Activated CD8-positive, alpha-beta T cell treated with anti-CD3 and anti-CD28 coated beads for 36 hours (primary cell): ENCODE measurements around the gene PTPRN. TPM values are rescaled to one million over a fixed set of nuclear protein-coding genes. Genes with fewer than 3 reads are reported as not detected.

Source experiments
- ATAC-seq: fragments of 200-7000 bp; cut with Tn5 transposase; one replicate; pipeline ENCODE4 v1.10.0; 2021; ENCODE audit warnings: mild to moderate bottlenecking, moderate library complexity
- CTCF ChIA-PET: fragments of 350-600 bp; sonication (Branson Sonifier 250); formaldehyde crosslinking; loops from one replicate; lab custom pipeline; 2021; ENCODE audit warnings: antibody characterized with exemption; lab: Charles Lee
- POLR2A ChIA-PET: fragments of 350-600 bp; sonication (Branson Sonifier 250); formaldehyde crosslinking; loops from one replicate; lab custom pipeline; 2021; ENCODE audit warnings: antibody characterized with exemption; lab: Charles Lee
- DNase-seq: peaks from one replicate; pipeline ENCODE4 v3.0.0-alpha.2; 2020
- H3K27ac Mint-ChIP-seq: one replicate; pipeline ENCODE4 v1.8.0; 2021; ENCODE audit warnings: mild to moderate bottlenecking, mixed read lengths
- H3K27me3 Mint-ChIP-seq: one replicate; pipeline ENCODE4 v1.8.0; 2021; ENCODE audit warnings: mixed read lengths
- H3K36me3 Mint-ChIP-seq: one replicate; pipeline ENCODE4 v1.8.0; 2021; ENCODE audit warnings: low read depth, mixed read lengths
- H3K4me1 Mint-ChIP-seq: one replicate; pipeline ENCODE4 v1.8.0; 2021; ENCODE audit warnings: low read depth, mixed read lengths
- H3K4me3 Mint-ChIP-seq: one replicate; pipeline ENCODE4 v1.8.0; 2021; ENCODE audit warnings: mild to moderate bottlenecking, moderate library complexity, mixed read lengths
- H3K9me3 Mint-ChIP-seq: one replicate; pipeline ENCODE4 v1.8.0; 2021; ENCODE audit warnings: mixed read lengths
- CTCF ChIP-seq: fragments of 200-600 bp; IDR thresholded peaks from one replicate; pipeline ENCODE4 v1.8.0; 2022; ENCODE audit warnings: antibody characterized with exemption, mild to moderate bottlenecking
- intact Hi-C: fragments of 100-400 bp; cut with micrococcal nuclease; formaldehyde crosslinking; loops from one replicate; pipeline ENCODE4 v1.10.0; 2022
- total RNA-seq, 2 experiments: library from RNA; stranded (reverse); gene quantifications; one replicate each; pipeline ENCODE4 v1.2.3, GENCODE V29; 2021

The PTPRN gene
- total RNA-seq, 2 experiments from 2014 or later, result 0.92 to 1.1 TPM

- CTCF ChIA-PET, result interaction anchor here (1.1 to 2.1 kb wide), 9 partner anchors 9 to 290 kb away, joined by 3 to 10 read pairs (median 4); partner anchors contain the start of gene RESP18
- H3K27ac Mint-ChIP-seq, result no peak overlapping the region
- no peaks in the 10 kb centered on the region for H3K9me3 Mint-ChIP-seq
- peaks cover 44% of the 10 kb centered on the region for H3K27me3 Mint-ChIP-seq
- no peaks in the 10 kb centered on the region for H3K36me3 Mint-ChIP-seq
- POLR2A ChIA-PET, result no interaction called here
- ATAC-seq (no peak), DNase-seq (no peak)
- TF ChIP-seq CTCF, result no peak
- no peak overlapping the region for H3K4me3 Mint-ChIP-seq
- intact Hi-C loops, result loop anchor here (5.0 kb wide), 1 partner anchor 196 kb away; no protein-coding TSS in a partner anchor
- H3K4me1 Mint-ChIP-seq, result peaks cover 2% of the 10 kb centered on the region
Measured at GRCh38 chr2:219353129-219353528, 43.9 kb upstream of the PTPRN start.

- DNase-seq (peak; percentile 89), ATAC-seq (peak; percentile 95)
- peaks cover 43% of the 10 kb centered on the region for H3K27me3 Mint-ChIP-seq
- peak; percentile 90 for TF ChIP-seq CTCF
- no peak overlapping the region for H3K27ac Mint-ChIP-seq
- intact Hi-C loops, result loop anchor here (5.0 kb wide), 1 partner anchor 195 kb away; no protein-coding TSS in a partner anchor
- H3K36me3 Mint-ChIP-seq, result no peaks in the 10 kb centered on the region
- H3K4me1 Mint-ChIP-seq, result no peaks in the 10 kb centered on the region
- no peak overlapping the region for H3K4me3 Mint-ChIP-seq
- H3K9me3 Mint-ChIP-seq, result no peaks in the 10 kb centered on the region
- ChIA-PET CTCF (interaction anchor here (0.8 to 2.1 kb wide), 13 partner anchors 9 to 322 kb away, joined by 3 to 10 read pairs (median 4); partner anchors contain the start of gene RESP18), POLR2A (no interaction called here)
Measured at GRCh38 chr2:219352448-219353023, 43.3 kb upstream of the PTPRN start.

GRCh38 chr2:219350710-219351221 lies 41.6 kb upstream of the PTPRN start:
- intact Hi-C loops, result loop anchor here (5.0 kb wide), 1 partner anchor 193 kb away; no protein-coding TSS in a partner anchor
- ChIA-PET CTCF (interaction anchor here (0.7 to 1.9 kb wide), 7 partner anchors 14 to 321 kb away, joined by 3 to 5 read pairs (median 3); no protein-coding TSS in a partner anchor), POLR2A (no interaction called here)
- Mint-ChIP-seq H3K27ac (no peak overlapping the region), H3K27me3 (peaks cover 33% of the 10 kb centered on the region), H3K9me3 (no peaks in the 10 kb centered on the region), H3K4me3 (no peak overlapping the region), H3K36me3 (no peaks in the 10 kb centered on the region), H3K4me1 (no peaks in the 10 kb centered on the region)
- no peak for ATAC-seq
- no peak for TF ChIP-seq CTCF
- DNase-seq, result no peak

- Mint-ChIP-seq H3K4me3 (no peak overlapping the region), H3K27me3 (peaks cover 28% of the 10 kb centered on the region), H3K9me3 (no peaks in the 10 kb centered on the region), H3K27ac (no peak overlapping the region), H3K36me3 (no peaks in the 10 kb centered on the region), H3K4me1 (no peaks in the 10 kb centered on the region)
- ATAC-seq (no peak), DNase-seq (no peak)
- TF ChIP-seq CTCF, result no peak
- POLR2A ChIA-PET, result no interaction called here
- intact Hi-C loops, result loop anchor here (5.0 kb wide), 1 partner anchor 193 kb away; no protein-coding TSS in a partner anchor
- CTCF ChIA-PET, result interaction anchor here (0.7 to 1.7 kb wide), 6 partner anchors 14 to 320 kb away, joined by 3 to 5 read pairs (median 3); no protein-coding TSS in a partner anchor
Measured at GRCh38 chr2:219350215-219350614, 41.0 kb upstream of the PTPRN start.
